Heart left ventricle (tissue), 16 donors: ENCODE data around the gene ANP32A. TPM values are rescaled to one million over a fixed set of nuclear protein-coding genes. Genes with fewer than 3 reads are reported as not detected.
A peak's percentile ranks its signal among the peaks of the same experiment; 100 is the strongest.

Experiments used
- ATAC-seq, 4 donors: fragments of 200-7000 bp; cut with Tn5 transposase; one replicate each; pipeline ENCODE4 v1.9.1; 2020 to 2022; ENCODE audit warnings: moderate library complexity in 4 of 4, mild to moderate bottlenecking in 3 of 4, moderate number of reproducible peaks in 1 of 4
- DNase-seq, 5 donors: peaks; one replicate each; pipeline ENCODE4 v3.0.0-alpha.2; 2020
- H3K27ac ChIP-seq, 12 donors: fragments of 200-600 bp; sonication (generic) in 4 of 12; one replicate each; pipeline versions ENCODE4 v1.5.0 to v1.8.0; 2016 to 2022; ENCODE audit warnings: mild to moderate bottlenecking in 2 of 12
- H3K27me3 ChIP-seq, 9 donors: fragments of 200-600 bp; sonication (generic) in 2 of 9; one replicate each; pipeline versions ENCODE4 v1.5.1 to v1.8.0; 2016 to 2022; ENCODE audit warnings: mild to moderate bottlenecking in 3 of 9
- H3K36me3 ChIP-seq, 9 donors: fragments of 200-600 bp; sonication (generic) in 2 of 9; one replicate each; pipeline versions ENCODE4 v1.5.0 to v1.8.0; 2018 to 2022; ENCODE audit warnings: mild to moderate bottlenecking in 2 of 9
- H3K4me1 ChIP-seq, 12 donors: fragments of 200-600 bp; sonication (generic) in 4 of 12; one replicate each; pipeline versions ENCODE4 v1.5.0 to v1.8.0; 2016 to 2022; ENCODE audit warnings: mild to moderate bottlenecking in 3 of 12
- H3K4me3 ChIP-seq, 12 donors: fragments of 200-600 bp; sonication (generic) in 4 of 12; one replicate each; pipeline versions ENCODE4 v1.5.0 to v1.8.0; 2017 to 2022; ENCODE audit warnings: mild to moderate bottlenecking in 9 of 12, moderate library complexity in 4 of 12
- H3K9me3 ChIP-seq, 12 donors: fragments of 200-600 bp; sonication (generic) in 4 of 12; one replicate each; pipeline versions ENCODE4 v1.5.0 to v1.8.0; 2016 to 2022; ENCODE audit warnings: mild to moderate bottlenecking in 1 of 12
- CTCF ChIP-seq, 12 donors: fragments of 200-600 bp; sonication (generic) in 4 of 12; IDR thresholded peaks; one replicate each; pipeline versions ENCODE4 v1.5.0 to v1.8.0; 2018 to 2022; ENCODE audit warnings: antibody characterized with exemption in 12 of 12, mild to moderate bottlenecking in 5 of 12
- POLR2A ChIP-seq, 2 donors: fragments of 450-650 bp; IDR thresholded peaks; one replicate each; pipeline ENCODE4 v1.6.1; 2017; ENCODE audit warnings: antibody characterized with exemption in 2 of 2, mild to moderate bottlenecking in 2 of 2, moderate library complexity in 2 of 2
- WGBS, 4 donors: extraction: QIAGEN DNeasy Blood & Tissue Kit in 2 of 4; methylation state at CpG; one replicate each; pipeline versions ENCODE4 v1.1.5 to v1.1.7; 2013 to 2018; 5-methylcytosine and 5-hydroxymethylcytosine counted together
- intact Hi-C, 10 donors: fragments of 100-400 bp; cut with DNase I; formaldehyde crosslinking; loops; one replicate each; pipeline versions ENCODE4 v1.11.1 to v1.14.2; 2022
- polyA plus RNA-seq, 2 donors: library from polyadenylated mRNA; stranded (reverse); fragments of 200-250 nt; gene quantifications; one replicate each; pipeline ENCODE4 v1.2.3, GENCODE V29; 2013
- total RNA-seq, 9 donors: library from RNA; depleted of rRNA in 2 of 9; stranded (reverse); fragments of >200 nt in 2 of 9; fragmentation: NEBNext Ultra II Directional in 3 of 9; extraction: Animal tissue kit (Norgen Biotek cat#: 25700) in 3 of 9; gene quantifications; one replicate each; pipeline versions ENCODE4 v1.1.0 to v1.2.4, GENCODE V29; 2016 to 2023
- donor health status: ischemic (EF 13 %, LVEDD 7.1; RV severe dilation, severe dysfunction).
- donor health status: healthy with polysubstance abuse.
- donor health status: DM: no; HTN: yes; CAD: no.
- donor health status: DM: no; HTN: no; CAD: no.
- donor health status: ischemic (EF 25% LVEDD 6.9; RV normal size, moderate dysfunction).
- donor health status: ischemic (EF 25% LVEDD 5.7; RV mildly dilated, moderate dysfunction).
- donor health status: healthy.
- donor health status: DM: yes; HTN: yes; CAD: no.
- donor health status: ischemic (EF 35%, LVEDD 5.7; RV mildly dilated, moderate dysfunction).
- donor health status: nonischemic (EF 11% LVEDD 7.7; RV severe dilation, severe dysfunction).
- donor health status: DM: yes; HTN: yes; CAD: no.
- donor health status: PGD.
- donor health status: ischemic (EF 29% LVEDD 5.4; RV normal size, mild dysfunction).
- donor health status: nonischemic (EF 23%, LVEDD 6.1; RV moderate dilation, normal function).

The ANP32A gene
- total and polyA plus RNA-seq, 11 donors = 55.7 to 202 (median 142) TPM

GRCh38 chr15:68789534-68790241 is 31.0 kb downstream of the ANP32A start:
- DNase-seq (peak in 2 of 5 donors; percentile 45 to 55), ATAC-seq (peak in 2 of 4 donors; percentile 4 to 8)
- H3K27ac ChIP-seq = peak overlapping the region in 11 of 12 donors; percentile 29 to 92 (median 64)
- 46 to 52% (median 48%) methylated on average over 6 to 7 of the region's 7 CpGs for WGBS, 4 donors
- TF ChIP-seq POLR2A (IDR thresholded peaks at IDR 0.05) = no peak
- no peak for TF ChIP-seq CTCF (IDR thresholded peaks at IDR 0.05)
- intact Hi-C loops = loop anchor here in 3 of 10 donors (5.0 to 10.0 kb wide), 3 partner anchors 33 to 85 kb away; partner anchors contain the start of gene ANP32A (in 1 of the 3)
- H3K4me1 ChIP-seq = peaks cover 27 to 81% (median 75%) of the 10 kb centered on the region in 12 donors
- no peaks in the 10 kb centered on the region for H3K9me3 ChIP-seq
- peaks cover 0 to 37% (median 27%) of the 10 kb centered on the region in 9 donors for H3K36me3 ChIP-seq
- no peaks in the 10 kb centered on the region for H3K27me3 ChIP-seq
- no peak overlapping the region for H3K4me3 ChIP-seq

- Histone ChIP-seq H3K4me1 (peaks cover 22 to 75% (median 69%) of the 10 kb centered on the region in 12 donors), H3K27me3 (no peaks in the 10 kb centered on the region), H3K36me3 (peaks cover 0 to 43% (median 33%) of the 10 kb centered on the region in 9 donors), H3K27ac (peak overlapping the region in 11 of 12 donors; percentile 29 to 92 (median 64)), H3K4me3 (no peak overlapping the region), H3K9me3 (no peaks in the 10 kb centered on the region)
- ATAC-seq (peak in 3 of 4 donors; percentile 4 to 19 (median 12)), DNase-seq (peak in 1 of 5 donors; percentile 43)
- 58 to 80% (median 64%) methylated on average over 1 of the region's 1 CpG for WGBS, 4 donors
- intact Hi-C loops = loop anchor here in 2 of 10 donors (5.0 to 10.0 kb wide), 2 partner anchors 33 to 86 kb away; partner anchors contain the start of gene ANP32A (in 1 of the 2)
- no peak for TF ChIP-seq POLR2A (IDR thresholded peaks at IDR 0.05)
- TF ChIP-seq CTCF (IDR thresholded peaks at IDR 0.05) = no peak
These were observed 31.6 kb downstream of the ANP32A start for GRCh38 chr15:68789091-68789490.

- no peak for DNase-seq
- intact Hi-C loops = loop anchor here in 2 of 10 donors (5.0 to 10.0 kb wide), 2 partner anchors 34 to 87 kb away; partner anchors contain the start of gene ANP32A (in 1 of the 2)
These were observed 32.5 kb downstream of the ANP32A start for GRCh38 chr15:68788264-68788624.

More at GRCh38 chr15:68788264-68788624, 32.5 kb downstream of the ANP32A start:
- Histone ChIP-seq H3K4me1 (peaks cover 13 to 71% (median 63%) of the 10 kb centered on the region in 12 donors), H3K4me3 (no peak overlapping the region), H3K27ac (peak overlapping the region in 3 of 12 donors; percentile 3 to 72 (median 64)), H3K36me3 (peaks cover 0 to 52% (median 41%) of the 10 kb centered on the region in 9 donors), H3K27me3 (no peaks in the 10 kb centered on the region), H3K9me3 (no peaks in the 10 kb centered on the region)
- no peak for TF ChIP-seq POLR2A (IDR thresholded peaks at IDR 0.05)
- no peak for TF ChIP-seq CTCF (IDR thresholded peaks at IDR 0.05)
- no peak for ATAC-seq
- WGBS, 4 donors = 75 to 81% (median 79%) methylated on average over 7 to 8 of the region's 8 CpGs
